A549 treated with AZD9567 at 1 μM for 4 hours (cell line): ENCODE results near the gene EHMT1. TPM values are rescaled to one million over a fixed set of nuclear protein-coding genes. Genes with fewer than 3 reads are reported as not detected.

ENCODE experiments used
- total RNA-seq: library from RNA; stranded (reverse); fragments of 200-300 nt; extraction: Qiagen RNA extraction; gene quantifications from 5 replicates; pipeline ENCODE4 v1.2.3, GENCODE V29; 2022; ENCODE audit not compliant: insufficient read depth

The EHMT1 gene
- total RNA-seq: 41.3 to 46.4 TPM (median 44.0 TPM) in 5 replicates

GRCh38 chr9:137618105-137619067 lies at the start of gene EHMT1:
Gene EHMT1, plus strand, starts transcription at chr9:137619005. Its CDS starts 24 bp downstream, at chr9:137619029.

GRCh38 chr9:137578518-137579258 lies 40.1 kb upstream of the EHMT1 start, which contains the start of gene DPH7:
Gene DPH7, minus strand, starts transcription at chr9:137578925. Its CDS starts 148 bp downstream, at chr9:137578777.

GRCh38 chr9:137590469-137591383 lies 28.1 kb upstream of the EHMT1 start, which contains the start of gene ZMYND19:
Gene ZMYND19, minus strand, starts transcription at chr9:137590512. Its CDS starts 249 bp downstream, at chr9:137590263.

GRCh38 chr9:137605121-137606004 lies 13.4 kb upstream of the EHMT1 start, which contains the start of gene ARRDC1:
Gene ARRDC1, plus strand, starts transcription at chr9:137605686. Its CDS starts 32 bp downstream, at chr9:137605718.

GRCh38 chr9:137877506-137878122 lies 258.8 kb downstream of the EHMT1 start, which contains the start of gene CACNA1B:
Gene CACNA1B, plus strand, starts transcription at chr9:137877782. Its CDS starts 152 bp downstream, at chr9:137877934.

Other genes with a start within 250 kb of the EHMT1 start
- 5.9 to 7.2 TPM (median 6.7 TPM) in 5 replicates for gene EXD3, start 195.8 kb upstream of the EHMT1 start, total RNA-seq
- 1.3 to 2.0 TPM (median 1.9 TPM) in 4 of 5 replicates, not detected in the other for gene NOXA1, start 195.6 kb upstream of the EHMT1 start, total RNA-seq
- 0.19 to 0.28 TPM (median 0.25 TPM) in 4 of 5 replicates, not detected in the other for gene ENTPD8, start 177.6 kb upstream of the EHMT1 start, total RNA-seq
- 35.0 to 48.0 TPM (median 47.3 TPM) in 5 replicates for gene NSMF, start 159.7 kb upstream of the EHMT1 start, total RNA-seq
- gene PNPLA7, start 68.6 kb upstream of the EHMT1 start, total RNA-seq: 0.48 to 1.0 TPM (median 0.88 TPM) in 5 replicates
- gene MRPL41, start 67.1 kb upstream of the EHMT1 start, total RNA-seq: 39.2 to 99.9 TPM (median 93.1 TPM) in 5 replicates
- 22.6 to 34.5 TPM (median 31.5 TPM) in 5 replicates for gene DPH7, start 40.1 kb upstream of the EHMT1 start, total RNA-seq
- 32.5 to 67.2 TPM (median 66.8 TPM) in 5 replicates for gene ZMYND19, start 28.5 kb upstream of the EHMT1 start, total RNA-seq
- gene ARRDC1, start 13.3 kb upstream of the EHMT1 start, total RNA-seq: 50.1 to 58.1 TPM (median 55.1 TPM) in 5 replicates